Activated T-helper 1 cell treated with anti-CD3 and anti-CD28 coated beads, Interleukin-12 subunit alpha, Interleukin-12 subunit beta, Interleukin-2, Interleukin-4 antibody, amounts not matched to agents 30 ng/mL and 10 ng/mL and 1 ng/mL, durations not matched to agents 14 hours and 24 hours and 36 hours (primary cell): Measurements from ENCODE around the gene PHLPP1. TPM values are rescaled to one million over a fixed set of nuclear protein-coding genes. Genes with fewer than 3 reads are reported as not detected.

Source experiments
- DNase-seq: peaks from one replicate; pipeline ENCODE4 v3.0.0; 2021; ENCODE audit warnings: low spot score
- H3K27ac Mint-ChIP-seq: one replicate; pipeline ENCODE4 v1.8.0; 2021; ENCODE audit warnings: mild to moderate bottlenecking, mixed read lengths
- H3K27me3 Mint-ChIP-seq: one replicate; pipeline ENCODE4 v1.8.0; 2022; ENCODE audit warnings: mild to moderate bottlenecking, moderate library complexity, mixed read lengths; ENCODE audit not compliant: insufficient read depth
- H3K36me3 Mint-ChIP-seq: one replicate; pipeline ENCODE4 v1.8.0; 2021; ENCODE audit warnings: low read depth, mixed read lengths
- H3K4me1 Mint-ChIP-seq: one replicate; pipeline ENCODE4 v1.8.0; 2021; ENCODE audit warnings: low read depth, mixed read lengths
- H3K4me3 Mint-ChIP-seq: one replicate; pipeline ENCODE4 v1.8.0; 2021; ENCODE audit warnings: mild to moderate bottlenecking, moderate library complexity, mixed read lengths
- H3K9me3 Mint-ChIP-seq: one replicate; pipeline ENCODE4 v1.8.0; 2021; ENCODE audit warnings: mixed read lengths
- intact Hi-C: fragments of 100-400 bp; cut with micrococcal nuclease; formaldehyde crosslinking; loops from one replicate; pipeline ENCODE4 v1.15.1; 2024
- total RNA-seq: library from RNA; stranded (reverse); gene quantifications from 2 replicates; pipeline ENCODE4 v1.2.3, GENCODE V29; 2022

PHLPP1 gene
- total RNA-seq, 1 donor from 2014 or later = 14.1 TPM

- intact Hi-C loops = loop anchor here (5.0 kb wide), 1 partner anchor 379 kb away; no protein-coding TSS in a partner anchor
- Mint-ChIP-seq H3K4me3 (no peak overlapping the region), H3K4me1 (peaks cover 46% of the 10 kb centered on the region)
Observed at GRCh38 chr18:62720766-62721613, 5.6 kb downstream of the PHLPP1 start.

GRCh38 chr18:62721839-62722795 is 6.8 kb downstream of the PHLPP1 start:
- H3K4me1 Mint-ChIP-seq = peaks cover 44% of the 10 kb centered on the region
- DNase-seq = no peak
- no peak overlapping the region for H3K4me3 Mint-ChIP-seq
- peaks cover 24% of the 10 kb centered on the region for H3K27me3 Mint-ChIP-seq
- no peak overlapping the region for H3K27ac Mint-ChIP-seq
- peaks cover 7% of the 10 kb centered on the region for H3K36me3 Mint-ChIP-seq
- H3K9me3 Mint-ChIP-seq = no peaks in the 10 kb centered on the region
- intact Hi-C loops = loop anchor here (5.0 kb wide), 1 partner anchor 380 kb away; no protein-coding TSS in a partner anchor

More at GRCh38 chr18:62720766-62721613, 5.6 kb downstream of the PHLPP1 start:
- H3K36me3 Mint-ChIP-seq = peaks cover 7% of the 10 kb centered on the region
- H3K27me3 Mint-ChIP-seq = peaks cover 24% of the 10 kb centered on the region
- no peaks in the 10 kb centered on the region for H3K9me3 Mint-ChIP-seq
- H3K27ac Mint-ChIP-seq = no peak overlapping the region
- no peak for DNase-seq

DNA sequence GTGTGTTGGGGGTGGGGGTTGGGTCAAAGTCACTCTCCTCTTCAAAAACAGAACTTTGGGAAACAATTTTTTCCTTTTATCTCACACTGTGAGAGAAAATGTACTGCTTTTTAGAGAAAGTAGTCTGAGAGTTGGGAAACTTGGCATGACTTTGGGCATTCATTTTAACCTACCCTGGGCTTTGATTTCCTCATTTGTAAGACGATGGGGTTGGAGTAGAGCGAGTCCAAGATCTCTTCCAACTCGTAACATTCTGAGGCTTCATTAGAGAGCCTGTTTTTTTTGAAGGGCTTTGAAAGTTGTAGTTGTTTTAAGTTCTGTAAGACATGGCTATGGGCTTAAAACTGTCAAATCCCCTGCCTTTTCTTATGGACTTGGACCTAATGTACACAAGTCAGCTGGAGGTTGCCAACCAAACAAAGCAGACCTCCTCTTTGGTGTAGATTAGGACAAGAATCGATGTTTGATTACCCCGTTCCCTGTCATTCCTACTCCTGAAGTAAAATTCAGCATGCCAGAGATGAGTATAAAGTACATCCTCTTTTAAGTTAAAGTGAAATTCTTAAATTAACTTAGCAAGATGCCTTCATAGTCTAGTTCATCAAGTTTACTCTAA is 8.4 kb downstream of the PHLPP1 start:
- peaks cover 14% of the 10 kb centered on the region for H3K27me3 Mint-ChIP-seq
- peaks cover 28% of the 10 kb centered on the region for H3K4me1 Mint-ChIP-seq
- peaks cover 7% of the 10 kb centered on the region for H3K36me3 Mint-ChIP-seq

DNA sequence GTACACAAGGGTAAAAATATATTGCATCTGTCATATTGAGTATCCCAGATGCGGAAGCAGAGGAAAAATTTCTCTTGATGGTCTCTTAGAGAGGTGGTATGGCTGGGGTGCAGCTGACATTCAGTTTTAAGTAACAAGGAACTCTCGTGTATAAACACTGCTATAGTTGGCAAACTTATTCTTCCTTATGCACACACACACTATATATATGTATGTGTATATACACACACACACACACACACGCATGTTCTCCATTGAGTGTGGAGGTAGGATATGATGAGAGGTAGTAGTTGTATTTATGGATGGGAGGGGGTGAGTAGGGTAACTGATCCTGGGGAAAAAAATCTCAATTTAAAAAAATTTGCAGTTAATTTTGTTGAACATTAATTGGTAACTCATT is 10.6 kb downstream of the PHLPP1 start:
- no peaks in the 10 kb centered on the region for H3K9me3 Mint-ChIP-seq
- H3K36me3 Mint-ChIP-seq = peaks cover 4% of the 10 kb centered on the region
- peaks cover 4% of the 10 kb centered on the region for H3K27me3 Mint-ChIP-seq
- H3K4me1 Mint-ChIP-seq = peaks cover 8% of the 10 kb centered on the region
- intact Hi-C loops = no loop called here
- no peak overlapping the region for H3K4me3 Mint-ChIP-seq
- H3K27ac Mint-ChIP-seq = no peak overlapping the region
- DNase-seq = no peak

More for the DNA sequence above, 8.4 kb downstream of the PHLPP1 start:
- H3K4me3 Mint-ChIP-seq = no peak overlapping the region
- no peaks in the 10 kb centered on the region for H3K9me3 Mint-ChIP-seq
- no peak overlapping the region for H3K27ac Mint-ChIP-seq
- no peak for DNase-seq
- intact Hi-C loops = loop anchor here (5.0 kb wide), 1 partner anchor 381 kb away; no protein-coding TSS in a partner anchor

DNA sequence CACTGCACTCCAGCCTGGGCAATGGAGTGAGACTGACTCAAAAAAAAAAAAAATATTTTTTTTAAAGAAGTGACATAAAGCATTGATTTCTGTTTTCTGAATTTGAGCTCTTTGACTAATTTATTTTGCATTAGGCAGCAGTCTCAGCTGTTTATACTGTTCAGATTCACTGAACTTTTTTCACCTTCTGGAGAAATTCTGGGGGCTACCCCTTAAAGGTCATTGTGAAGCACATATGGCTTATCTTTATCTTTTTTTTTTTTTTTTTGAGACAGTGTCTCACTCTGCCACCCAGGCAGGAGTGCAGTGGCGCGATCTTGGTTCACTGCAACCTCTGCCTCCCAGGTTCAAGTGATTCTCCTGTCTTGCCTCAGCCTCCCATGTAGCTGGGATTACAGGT is 12.9 kb downstream of the PHLPP1 start:
- Mint-ChIP-seq H3K4me3 (no peak overlapping the region), H3K36me3 (peaks cover 6% of the 10 kb centered on the region), H3K27ac (no peak overlapping the region), H3K27me3 (peaks cover 2% of the 10 kb centered on the region), H3K9me3 (peaks cover 5% of the 10 kb centered on the region), H3K4me1 (no peaks in the 10 kb centered on the region)
- intact Hi-C loops = no loop called here
- DNase-seq = no peak

GRCh38 chr18:62729487-62730386 is 14.4 kb downstream of the PHLPP1 start:
- no peaks in the 10 kb centered on the region for H3K4me1 Mint-ChIP-seq
- H3K9me3 Mint-ChIP-seq = peaks cover 5% of the 10 kb centered on the region
- peaks cover 6% of the 10 kb centered on the region for H3K36me3 Mint-ChIP-seq
- no peak overlapping the region for H3K4me3 Mint-ChIP-seq
- H3K27me3 Mint-ChIP-seq = peaks cover 2% of the 10 kb centered on the region
- intact Hi-C loops = no loop called here
- no peak overlapping the region for H3K27ac Mint-ChIP-seq
- no peak for DNase-seq

- H3K27ac Mint-ChIP-seq = no peak overlapping the region
- intact Hi-C loops = no loop called here
- no peak for DNase-seq
- H3K36me3 Mint-ChIP-seq = peaks cover 5% of the 10 kb centered on the region
- no peak overlapping the region for H3K4me3 Mint-ChIP-seq
- peaks cover 5% of the 10 kb centered on the region for H3K9me3 Mint-ChIP-seq
- H3K4me1 Mint-ChIP-seq = no peaks in the 10 kb centered on the region
- H3K27me3 Mint-ChIP-seq = peaks cover 2% of the 10 kb centered on the region
Observed at GRCh38 chr18:62730941-62731340, 15.6 kb downstream of the PHLPP1 start.

- Mint-ChIP-seq H3K27me3 (peaks cover 2% of the 10 kb centered on the region), H3K27ac (no peak overlapping the region), H3K4me3 (no peak overlapping the region), H3K36me3 (peaks cover 6% of the 10 kb centered on the region), H3K4me1 (no peaks in the 10 kb centered on the region), H3K9me3 (peaks cover 5% of the 10 kb centered on the region)
- intact Hi-C loops = no loop called here
- DNase-seq = no peak
Observed at GRCh38 chr18:62732617-62733016, 17.3 kb downstream of the PHLPP1 start.

DNA sequence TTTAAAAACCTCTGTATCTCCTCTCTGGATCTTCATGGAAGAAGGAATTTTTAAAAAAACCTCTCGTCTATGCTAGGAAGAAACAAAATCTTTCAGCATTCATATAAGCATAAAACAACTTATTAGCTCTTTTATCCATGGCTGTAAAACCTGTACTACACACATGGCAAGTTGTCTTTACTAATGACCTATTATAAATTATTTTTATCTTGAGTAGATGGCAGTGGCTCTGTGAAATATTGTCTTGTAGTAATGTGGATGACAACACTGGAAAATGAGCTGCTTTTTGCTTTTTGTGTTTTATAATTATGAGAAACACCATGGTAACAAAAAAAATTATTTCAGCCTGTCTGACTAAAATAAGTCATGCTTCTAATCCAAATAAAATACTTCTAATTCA is 18.9 kb downstream of the PHLPP1 start:
- no peak overlapping the region for H3K4me3 Mint-ChIP-seq
- H3K4me1 Mint-ChIP-seq = no peaks in the 10 kb centered on the region
- no peak overlapping the region for H3K27ac Mint-ChIP-seq
- H3K9me3 Mint-ChIP-seq = peaks cover 5% of the 10 kb centered on the region
- H3K36me3 Mint-ChIP-seq = peaks cover 6% of the 10 kb centered on the region
- intact Hi-C loops = no loop called here
- H3K27me3 Mint-ChIP-seq = peaks cover under 1% of the 10 kb centered on the region
- DNase-seq = no peak

- intact Hi-C loops = no loop called here
- Mint-ChIP-seq H3K4me1 (no peaks in the 10 kb centered on the region), H3K27ac (no peak overlapping the region), H3K27me3 (no peaks in the 10 kb centered on the region), H3K4me3 (no peak overlapping the region), H3K36me3 (peaks cover 6% of the 10 kb centered on the region), H3K9me3 (peaks cover 5% of the 10 kb centered on the region)
- DNase-seq = no peak
Observed at GRCh38 chr18:62735387-62735786, 20.0 kb downstream of the PHLPP1 start.

DNA sequence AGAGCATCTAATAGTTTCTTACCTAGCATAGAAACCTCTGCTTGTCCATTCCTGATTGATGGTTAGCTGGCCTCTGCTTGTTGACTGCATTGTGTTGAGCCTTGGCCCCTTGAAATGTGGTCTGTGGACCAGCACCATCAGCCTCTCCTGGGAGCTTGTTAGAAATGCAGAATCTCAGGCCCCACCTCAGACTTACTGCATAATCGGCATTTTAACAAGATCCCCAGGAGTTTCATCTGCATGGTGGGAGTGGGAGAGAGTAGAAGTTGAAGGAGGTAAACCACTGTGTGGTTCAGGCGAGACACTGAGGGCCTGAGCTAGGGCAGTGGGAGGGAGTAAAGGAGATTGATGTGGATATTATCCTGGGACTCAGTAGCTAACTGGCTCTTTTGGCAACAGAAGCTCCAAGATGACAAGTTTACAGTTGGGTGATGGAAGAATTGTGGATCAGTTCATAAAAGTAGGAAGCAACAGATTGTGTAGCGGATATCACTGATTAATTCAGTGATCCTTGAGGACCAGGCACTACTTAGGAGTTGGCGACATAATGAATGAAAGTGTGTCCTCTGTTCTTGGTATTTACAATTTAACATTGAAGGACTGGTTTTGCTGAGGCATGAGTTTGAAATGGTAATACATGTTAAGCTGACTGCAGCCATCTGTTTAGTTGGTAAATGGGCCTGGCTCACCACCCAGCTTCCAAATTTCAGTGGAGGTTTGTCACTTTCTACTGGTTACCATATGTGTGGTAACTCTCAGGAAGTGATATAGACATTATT is 20.9 kb downstream of the PHLPP1 start:
- Mint-ChIP-seq H3K4me3 (no peak overlapping the region), H3K9me3 (peaks cover 5% of the 10 kb centered on the region), H3K4me1 (peaks cover 4% of the 10 kb centered on the region), H3K36me3 (peaks cover 6% of the 10 kb centered on the region), H3K27me3 (no peaks in the 10 kb centered on the region), H3K27ac (no peak overlapping the region)
- no peak for DNase-seq
- intact Hi-C loops = no loop called here
